ENCODE data around the gene NRG3.
"Not testable (repeated sequence)": the region's sequence is repeated elsewhere in the genome, so short reads cannot be mapped to it uniquely, and the experiment has no call there.

NRG3 gene

DNA sequence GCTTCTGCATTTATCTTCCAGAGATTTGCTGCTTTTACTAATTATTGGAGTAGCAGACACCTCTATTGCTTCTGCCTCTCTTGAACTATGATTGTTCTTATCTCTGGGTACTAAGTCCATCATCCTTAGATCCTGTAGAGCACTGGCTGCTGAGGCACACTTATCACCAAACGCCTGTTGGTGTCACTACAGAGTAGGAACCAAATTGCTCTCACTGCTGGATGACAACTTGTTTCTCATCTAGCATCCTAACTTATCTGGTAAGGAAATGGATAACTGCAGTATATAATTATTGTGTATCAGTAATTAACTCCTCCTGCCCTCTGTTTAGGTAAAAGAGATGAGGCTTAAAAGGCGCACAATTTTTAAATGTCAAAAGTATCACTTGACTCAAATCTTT is 1059.4 kb downstream of the NRG3 start:
- no peak for DNase-seq

DNA sequence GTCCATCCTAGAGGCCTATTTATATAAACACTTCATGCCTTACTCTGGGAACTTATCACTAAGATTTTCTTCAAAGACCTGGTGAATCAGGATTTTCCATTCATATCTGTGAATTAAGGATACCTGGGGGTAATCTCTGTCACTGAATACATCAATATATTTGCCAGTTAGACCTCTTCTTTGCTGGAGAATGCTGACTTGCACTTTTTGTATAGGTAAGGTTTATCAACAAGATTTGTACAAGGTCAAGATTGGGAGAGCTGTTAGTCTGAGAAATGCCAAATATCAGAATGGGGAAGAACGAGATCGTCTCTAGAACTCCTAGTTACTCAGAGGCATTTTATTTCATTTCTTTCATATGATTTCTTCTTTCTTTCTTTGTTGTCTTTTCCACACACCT is 1060.0 kb downstream of the NRG3 start:
- DNase-seq: no peak

DNA sequence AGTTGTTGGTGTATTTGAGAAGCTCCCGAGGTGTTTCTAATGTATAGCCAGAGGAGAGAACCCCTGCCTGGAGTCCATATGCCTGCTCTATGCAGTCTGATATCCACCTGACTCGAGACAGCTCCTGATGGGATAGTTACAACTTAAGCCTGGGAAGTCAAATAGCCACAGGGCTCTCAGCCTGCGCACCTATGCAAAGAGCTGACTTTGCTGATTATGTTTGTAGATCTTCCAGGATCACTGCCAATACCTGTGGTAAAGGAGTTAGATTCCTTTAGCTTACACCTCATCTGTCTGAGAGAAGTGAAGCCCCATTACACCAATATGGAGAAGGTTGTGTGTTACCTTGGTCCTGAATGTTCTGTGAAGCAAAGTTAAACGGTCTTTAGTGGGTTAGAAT is 1063.3 kb downstream of the NRG3 start:
- no peak for DNase-seq

DNA sequence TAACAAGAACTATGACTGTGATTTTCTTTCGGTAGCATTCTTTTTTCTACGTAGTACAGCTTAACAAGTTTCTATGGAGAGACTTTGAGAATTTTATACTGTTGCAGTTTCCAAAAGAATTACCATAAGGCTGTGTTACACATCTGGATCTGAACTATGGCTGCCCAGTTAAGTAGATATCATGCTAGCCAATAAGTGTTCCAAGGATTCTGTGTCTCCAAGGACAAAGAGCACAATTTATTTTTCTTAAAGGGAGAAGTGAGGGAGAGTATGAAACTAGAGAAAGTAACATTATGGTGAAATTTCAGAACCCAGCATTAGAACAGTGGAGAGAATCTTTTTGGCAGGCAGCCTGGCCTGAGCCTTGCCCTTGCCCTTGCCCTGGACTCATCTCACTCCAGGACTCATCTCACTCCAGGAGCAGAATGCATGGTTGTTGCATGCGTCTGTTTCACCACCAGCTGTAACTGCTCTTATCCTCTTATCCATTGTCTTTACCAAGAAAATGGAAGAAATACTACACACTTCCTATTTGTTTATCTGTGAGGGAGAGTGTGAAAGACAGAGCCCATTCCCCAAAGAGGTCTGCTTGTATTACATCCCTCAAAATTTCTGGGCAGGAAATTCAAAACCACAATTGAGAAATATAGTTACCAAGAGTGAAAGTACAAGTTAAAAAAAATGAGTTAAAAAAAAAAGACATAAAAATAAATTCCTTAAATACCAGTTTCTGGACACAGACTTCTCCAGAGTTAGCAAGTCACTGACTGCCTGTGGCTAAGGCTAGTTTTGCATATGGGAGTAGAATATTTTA is 1067.5 kb downstream of the NRG3 start:
- DNase-seq: no peak

DNA sequence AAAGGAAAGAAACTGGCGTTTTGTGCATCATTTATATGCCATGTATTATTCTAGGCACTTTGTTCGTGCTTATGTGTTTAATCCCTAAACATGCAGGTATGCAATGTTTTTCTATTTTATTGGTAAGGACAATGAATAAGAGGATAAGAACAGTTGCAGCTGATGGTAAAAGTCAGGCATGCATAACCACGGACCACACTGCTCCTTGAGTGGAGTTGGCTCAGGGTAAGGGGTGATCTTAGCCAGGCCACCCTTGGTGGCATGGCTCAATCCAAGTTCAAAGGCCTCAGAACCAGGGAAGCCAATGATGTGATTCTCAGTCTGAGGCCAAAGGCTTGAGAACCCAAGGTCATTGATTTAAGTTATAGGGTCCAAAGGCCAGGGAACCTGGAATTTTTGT is 1068.1 kb downstream of the NRG3 start:
- DNase-seq: no peak

DNA sequence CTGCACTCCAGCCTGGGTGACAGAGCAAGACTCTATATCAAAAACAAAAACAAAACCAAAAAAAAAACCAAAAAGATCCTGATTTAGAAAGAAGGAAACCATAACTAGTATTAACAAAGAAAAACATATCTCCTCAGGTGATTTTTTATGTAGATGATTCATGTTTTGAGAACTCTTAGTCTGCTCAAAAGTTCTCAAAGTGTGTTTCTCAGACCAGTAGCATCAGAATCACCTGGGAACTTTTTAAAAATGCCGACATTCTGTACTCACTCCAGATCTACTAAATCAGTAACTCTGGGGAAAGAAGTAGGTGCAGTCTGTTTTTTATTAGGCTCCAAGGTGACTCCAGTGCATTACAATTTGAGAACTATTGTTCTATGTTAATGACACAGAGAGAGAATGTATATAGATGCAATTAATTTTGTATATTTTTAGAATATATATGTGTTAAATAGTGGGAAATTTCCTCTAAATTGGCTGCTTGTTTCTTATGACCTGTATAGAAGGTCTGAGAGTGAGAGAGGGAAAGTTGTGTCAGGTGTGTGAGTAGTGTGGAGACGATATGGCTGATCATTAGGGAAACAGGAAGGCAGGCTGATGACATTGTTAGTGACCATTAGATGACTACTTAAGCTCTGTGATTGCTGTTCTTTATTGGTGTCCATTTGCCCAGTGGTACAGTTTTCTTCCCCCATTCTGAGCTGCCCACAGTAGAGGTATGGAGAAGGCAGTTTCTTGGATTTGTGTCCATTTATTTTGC is 1075.0 kb downstream of the NRG3 start:
- DNase-seq: no peak

DNA sequence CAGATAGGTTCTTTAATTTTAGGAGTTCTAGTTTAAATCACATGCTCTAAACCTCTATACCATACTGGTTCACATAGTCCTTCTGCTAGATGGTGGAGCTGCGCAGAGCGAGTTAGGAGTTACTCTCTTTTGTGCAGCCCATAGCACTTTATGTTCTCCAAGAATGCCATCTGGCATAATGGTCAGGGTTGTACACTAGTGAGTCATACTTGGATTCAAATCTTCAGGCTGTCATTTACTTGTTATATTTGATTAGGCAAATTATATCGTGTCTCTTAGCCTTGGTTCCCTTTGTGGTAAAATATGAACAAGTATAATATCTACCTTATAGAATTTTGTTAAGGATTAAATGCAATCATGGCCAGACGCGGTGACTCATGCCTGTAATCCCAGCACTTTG is 1078.3 kb downstream of the NRG3 start:
- DNase-seq: no peak

DNA sequence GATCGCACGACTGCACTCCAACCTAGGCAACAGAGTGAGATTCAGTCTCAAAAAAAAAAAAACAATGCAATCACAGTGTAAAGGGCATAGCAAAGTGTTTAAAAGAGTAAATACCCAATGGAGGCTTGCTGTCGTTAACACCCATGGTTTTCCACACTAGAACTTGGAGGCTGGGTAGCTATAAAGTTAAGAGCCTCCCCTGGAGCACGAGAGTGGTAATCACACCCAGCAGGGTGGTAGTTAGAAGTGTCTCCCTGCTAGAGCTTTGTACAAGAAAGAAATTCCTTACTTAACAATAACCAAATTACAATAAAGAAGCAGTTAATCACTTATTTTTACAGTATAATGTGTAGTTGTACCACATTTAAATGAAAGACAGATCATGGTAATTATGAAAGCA is 1078.9 kb downstream of the NRG3 start:
- no peak for DNase-seq

DNA sequence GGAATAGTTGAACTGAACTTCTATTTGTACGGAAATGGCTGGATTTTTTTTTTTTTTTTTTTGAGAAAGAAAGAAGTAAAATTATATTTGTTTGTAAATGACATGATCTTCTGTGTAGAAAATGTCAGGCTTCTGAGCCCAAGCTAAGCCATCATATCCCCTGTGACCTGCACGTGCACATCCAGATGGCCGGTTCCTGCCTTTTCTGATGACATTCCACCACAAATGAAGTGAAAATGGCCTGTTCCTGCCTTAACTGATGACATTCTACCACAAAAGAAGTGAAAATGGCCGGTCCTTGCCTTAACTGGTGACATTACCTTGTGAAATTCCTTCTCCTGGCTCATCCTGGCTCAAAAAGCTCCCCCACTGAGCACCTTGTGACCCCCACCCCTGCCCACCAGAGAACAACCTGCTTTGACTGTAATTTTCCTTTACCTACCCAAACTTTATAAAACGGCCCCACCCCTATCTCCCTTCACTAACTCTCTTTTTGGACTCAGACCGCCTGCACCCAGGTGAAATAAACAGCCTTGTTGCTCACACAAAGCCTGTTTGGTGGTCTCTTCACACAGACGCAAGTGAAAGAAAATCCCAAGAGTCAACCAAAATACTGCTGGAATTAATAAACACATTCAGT is 1085.5 kb downstream of the NRG3 start:
- DNase-seq: not testable (repeated sequence)

DNA sequence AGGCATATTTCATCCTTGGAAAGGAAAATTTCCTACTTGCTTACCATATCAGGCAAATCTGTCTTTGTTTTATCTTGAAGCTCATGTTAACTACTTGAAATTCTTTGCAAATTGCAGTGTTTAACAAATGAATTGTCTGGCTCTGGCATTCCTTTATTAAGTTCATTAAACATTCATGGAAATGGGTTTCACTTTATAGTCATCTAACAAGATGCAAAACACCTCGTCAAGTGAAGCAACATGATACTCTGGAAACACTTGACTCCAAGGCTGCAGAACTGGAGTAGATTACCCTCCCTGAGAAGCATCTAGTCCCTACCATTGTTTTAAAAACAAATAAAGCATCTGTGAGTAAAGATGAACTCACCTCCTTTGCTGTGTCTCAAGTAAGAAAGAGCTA is 1086.9 kb downstream of the NRG3 start:
- no peak for DNase-seq

DNA sequence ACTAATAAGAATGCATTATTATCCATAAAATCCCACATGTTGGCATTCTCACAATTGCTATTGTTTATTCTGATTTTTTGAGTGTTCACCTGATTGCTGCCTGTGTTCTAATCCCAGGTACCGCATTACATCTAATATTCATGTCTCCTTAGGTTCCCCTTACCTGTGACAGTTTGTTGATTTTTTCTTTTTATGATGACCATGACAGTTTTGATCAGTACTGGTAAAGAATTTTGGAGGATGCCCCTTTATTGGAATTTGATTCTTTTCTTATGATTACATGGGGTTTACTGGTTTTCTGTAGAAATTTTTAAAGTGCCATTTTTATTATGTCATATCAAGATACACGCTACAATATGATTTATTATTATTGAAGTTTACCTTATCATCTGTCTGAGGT is 1091.1 kb downstream of the NRG3 start:
- DNase-seq: no peak

DNA sequence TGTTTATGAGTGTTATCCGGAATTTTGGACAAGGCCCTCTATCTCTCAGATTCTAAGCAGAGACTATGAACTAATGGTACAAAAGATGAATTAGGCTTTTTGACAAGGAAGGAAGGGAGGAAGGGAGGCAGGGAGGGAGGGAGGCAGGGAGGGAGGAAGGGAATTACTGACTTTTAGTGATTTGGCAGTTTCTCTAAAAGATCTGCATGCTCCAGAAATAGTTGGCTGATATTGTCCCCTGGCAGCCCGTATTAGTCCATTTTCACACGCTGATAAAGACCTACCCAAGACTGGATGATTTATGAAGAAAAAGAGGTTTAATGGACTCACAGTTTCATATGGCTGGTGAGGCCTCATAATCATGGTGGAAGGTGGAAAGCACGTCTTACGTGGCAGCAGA is 1093.5 kb downstream of the NRG3 start:
- DNase-seq: no peak

DNA sequence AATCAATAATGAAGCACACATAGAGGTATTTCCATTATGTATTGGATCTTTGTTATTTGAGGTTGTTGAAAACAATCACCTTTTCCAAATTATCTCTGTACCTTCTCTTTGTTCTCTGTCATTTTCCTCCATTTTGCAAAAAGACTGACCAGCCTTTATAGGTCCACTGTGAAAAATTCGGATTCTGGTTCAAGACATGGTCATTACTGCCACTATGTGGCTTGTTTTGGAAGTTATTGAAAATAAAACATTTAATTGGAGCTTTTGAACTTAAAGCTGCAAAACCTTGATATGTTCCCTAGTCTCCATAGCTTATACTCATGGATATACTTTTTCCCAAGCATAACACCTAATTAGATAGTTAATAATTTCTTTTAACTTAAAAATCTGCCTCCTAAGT is 1094.4 kb downstream of the NRG3 start:
- no peak for DNase-seq

DNA sequence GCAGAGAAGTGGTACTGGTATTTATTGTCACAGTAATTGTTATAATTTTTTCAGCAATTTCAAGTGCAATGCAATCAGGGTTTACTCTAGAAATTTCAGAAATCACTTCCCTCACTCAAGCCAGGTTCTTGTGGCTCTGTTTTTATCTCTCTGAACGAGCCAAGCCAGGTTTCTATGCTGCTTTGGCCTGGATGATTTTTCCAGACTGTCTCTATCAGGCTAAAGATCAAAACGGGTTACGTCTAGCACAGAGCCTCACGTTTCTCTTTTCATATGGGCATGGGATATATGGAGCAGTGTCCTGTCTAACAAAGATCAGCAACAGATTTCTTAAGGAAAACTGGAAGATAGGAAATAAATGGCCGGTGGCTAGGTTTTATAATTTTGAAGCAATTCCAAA is 1105.3 kb downstream of the NRG3 start:
- no peak for DNase-seq

DNA sequence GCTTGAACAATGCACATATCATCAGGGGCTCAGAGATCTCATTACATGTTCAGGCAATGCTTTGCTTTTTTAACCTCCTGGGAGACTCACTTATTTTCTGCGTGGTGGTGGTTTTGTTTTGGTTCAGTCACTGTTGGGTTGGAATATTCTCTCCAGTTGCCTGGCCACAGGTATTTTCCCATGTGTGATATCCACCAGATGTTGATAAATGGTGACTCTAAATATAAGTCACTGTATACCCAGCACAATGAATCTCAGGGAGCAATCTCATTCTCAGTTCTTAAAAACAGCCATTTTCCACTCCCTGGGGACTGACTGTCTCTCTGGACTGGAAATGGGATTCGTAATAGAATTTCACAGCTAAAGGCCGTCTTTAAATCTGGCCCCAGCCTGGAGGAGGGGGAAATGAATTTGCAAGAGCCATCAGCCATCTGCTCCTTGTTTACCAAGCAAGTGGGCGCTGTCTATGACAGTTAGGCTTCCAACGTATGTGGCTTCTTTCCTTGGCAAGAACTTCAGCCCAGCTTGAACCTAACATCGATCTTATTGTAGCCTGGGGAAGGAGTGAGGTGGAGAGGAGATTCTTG is 1106.2 kb downstream of the NRG3 start:
- no peak for DNase-seq

DNA sequence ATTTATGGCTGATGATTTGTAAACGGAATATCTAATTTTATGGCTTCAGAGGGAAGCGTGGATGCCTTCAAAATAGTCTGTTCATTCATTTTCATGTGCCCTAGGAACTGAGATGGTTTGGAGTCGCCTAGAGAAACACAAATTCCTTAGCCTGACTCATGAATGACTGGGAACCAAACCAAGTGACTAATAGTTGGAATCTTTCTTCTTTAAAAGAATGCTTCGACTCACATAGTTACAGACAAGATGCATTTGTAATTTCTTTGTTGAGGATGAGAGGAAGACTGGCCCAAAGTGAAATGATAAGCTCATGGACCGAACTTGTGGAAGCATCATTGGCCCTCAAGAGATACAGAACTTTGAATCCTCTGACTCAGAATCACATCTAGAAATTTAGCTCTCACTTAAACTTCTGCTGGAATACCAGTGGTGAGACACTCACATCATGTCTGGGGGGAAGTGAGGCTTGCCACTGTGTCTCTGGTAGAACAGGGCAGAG is 1107.2 kb downstream of the NRG3 start:
- no peak for DNase-seq

DNA sequence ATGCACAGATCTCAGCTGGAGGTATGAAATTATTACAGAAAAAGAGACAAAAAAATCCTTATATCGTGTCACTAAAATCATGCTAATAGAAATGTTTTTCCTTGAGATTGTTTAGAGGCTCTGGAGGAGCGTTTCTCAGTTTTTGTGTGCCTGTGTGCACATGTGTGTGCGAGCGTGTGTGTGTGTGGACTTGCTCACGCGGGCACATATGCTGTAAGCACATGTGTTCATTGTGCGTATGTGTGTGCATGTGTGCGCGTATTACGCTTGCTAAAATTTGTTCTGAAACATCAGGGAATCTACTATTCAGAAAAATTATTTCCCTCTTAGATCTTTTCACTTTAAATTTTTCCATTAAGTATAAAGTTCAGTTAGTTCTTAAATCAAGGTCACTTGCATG is 1111.2 kb downstream of the NRG3 start:
- no peak for DNase-seq

DNA sequence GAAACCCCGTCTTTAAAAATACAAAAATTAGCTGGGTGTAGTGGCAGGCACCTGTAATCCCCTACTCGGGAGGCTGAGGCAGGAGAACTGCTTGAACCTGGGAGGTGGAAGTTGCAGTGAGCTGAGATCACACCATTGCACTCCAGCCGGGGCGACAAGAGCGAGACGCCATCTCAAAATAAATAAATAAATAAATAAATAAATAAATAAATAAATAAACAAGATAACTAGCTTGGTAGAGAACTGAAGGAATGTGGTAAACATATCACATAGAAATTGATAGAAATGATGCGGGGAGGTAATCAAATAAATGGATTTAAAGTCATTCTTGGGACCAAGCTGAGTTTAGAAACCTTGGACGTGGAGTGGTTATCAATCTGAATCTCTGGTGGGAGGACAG is 1131.5 kb downstream of the NRG3 start:
- DNase-seq: not testable (repeated sequence)

DNA sequence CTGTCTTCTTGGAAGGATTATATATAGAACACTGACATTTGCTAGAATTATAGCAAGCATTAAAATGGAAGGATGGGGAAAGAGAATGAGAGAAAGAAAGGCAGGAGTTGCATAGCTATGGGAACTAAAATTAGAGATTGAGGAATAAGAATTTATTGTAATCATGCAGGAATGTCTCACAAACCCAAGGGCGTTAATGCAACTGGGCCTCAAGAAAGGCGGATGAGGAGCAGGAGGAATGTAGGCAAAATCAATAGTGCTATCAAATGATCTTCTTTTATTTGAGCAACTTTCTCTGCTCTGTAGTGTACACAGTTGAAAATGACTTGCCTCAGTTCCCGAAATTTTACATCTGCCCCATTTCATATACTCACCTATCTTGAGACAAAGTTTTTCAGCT is 1132.5 kb downstream of the NRG3 start:
- DNase-seq: no peak

DNA sequence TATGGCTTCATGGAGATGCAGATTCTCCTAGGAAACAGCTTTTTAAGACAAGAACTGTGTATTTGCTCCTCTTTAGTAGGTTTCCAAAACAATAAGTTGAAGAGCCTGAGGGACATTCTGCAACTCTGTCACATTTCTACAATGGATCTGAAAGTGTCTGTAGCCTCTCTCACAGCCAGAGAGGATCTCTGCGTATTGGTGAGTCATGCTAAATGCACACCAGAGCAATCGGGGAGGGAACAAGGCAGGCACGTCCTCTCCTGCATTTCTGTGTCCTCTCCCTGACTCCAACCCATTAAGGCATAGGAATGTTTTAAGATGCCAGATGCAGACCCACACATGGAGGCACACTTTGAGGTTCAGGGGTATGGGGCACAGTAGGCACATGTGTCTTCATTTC is 1137.9 kb downstream of the NRG3 start:
- DNase-seq: no peak

DNA sequence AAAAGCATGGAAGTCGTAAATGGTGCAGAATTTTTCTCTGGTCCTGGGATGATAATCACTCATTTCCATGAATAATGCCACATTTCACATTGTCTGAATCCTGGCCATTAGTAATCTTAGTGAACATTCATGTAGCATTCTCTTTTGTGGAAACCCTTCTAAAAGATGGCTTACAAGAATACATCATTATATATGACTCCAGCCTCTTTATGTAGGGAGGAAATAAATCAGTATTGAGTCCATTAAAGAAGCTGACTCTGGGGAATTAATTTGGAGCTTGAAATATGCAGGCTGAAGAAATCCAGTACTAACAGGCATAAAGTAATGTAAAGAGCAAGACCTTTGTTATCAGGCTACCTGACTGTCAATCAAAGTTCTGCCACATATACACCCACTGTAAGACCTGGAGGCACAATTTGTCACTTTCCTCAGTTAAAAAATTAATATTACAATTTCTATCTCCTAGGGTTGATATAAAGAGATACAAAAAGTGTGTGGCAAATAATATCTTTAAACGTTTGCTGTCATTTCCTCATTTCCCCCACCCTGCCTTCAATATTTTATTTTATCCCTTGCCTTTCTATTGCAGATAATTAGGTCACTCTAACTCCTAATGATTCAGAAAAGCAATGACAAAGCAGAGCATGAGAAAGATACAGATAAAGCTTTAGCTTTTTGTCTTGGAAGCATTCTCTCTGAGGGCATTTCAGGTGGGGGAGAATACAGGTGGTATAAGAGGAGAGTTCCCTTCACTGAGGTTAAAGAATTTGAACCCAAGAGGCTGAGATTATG is 1142.3 kb downstream of the NRG3 start:
- no peak for DNase-seq

DNA sequence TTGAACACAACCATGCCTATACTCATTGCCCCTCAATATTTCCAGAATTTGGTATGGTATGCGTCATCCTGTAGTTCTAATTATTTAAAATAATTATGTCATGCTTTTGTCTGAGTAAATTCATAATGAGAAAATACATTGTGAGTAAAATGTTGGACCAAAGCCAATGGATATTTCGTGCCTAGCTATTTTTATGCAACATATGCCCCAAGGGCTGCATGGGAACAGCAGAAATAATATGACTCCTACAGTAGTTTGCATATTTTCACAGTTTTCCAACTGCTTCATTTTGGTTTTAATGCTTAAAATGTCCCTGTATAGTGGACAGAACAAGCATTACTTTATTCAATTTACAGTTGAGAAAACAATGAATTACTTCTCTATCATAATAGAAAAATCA is 1148.7 kb downstream of the NRG3 start:
- no peak for DNase-seq

Data from C1 segment of cervical spinal cord (tissue), 14 donors.